Fibroblast of lung (primary cell): ENCODE measurements around the gene KCNN3. TPM values are rescaled to one million over a fixed set of nuclear protein-coding genes. Genes with fewer than 3 reads are reported as not detected.

ENCODE experiments used
- DNase-seq, 2 donors: peaks; one replicate each; pipeline versions ENCODE4 v3.0.0 to v3.0.0-alpha.2; 2010; ENCODE audit warnings: low read depth in 2 of 2
- H2AFZ ChIP-seq: 2 replicates; pipeline ENCODE4 v1.5.1; 2012; ENCODE audit warnings: low read length, control low read depth, inconsistent platforms
- H3K27ac ChIP-seq: 2 replicates; pipeline ENCODE4 v1.5.1; 2011; ENCODE audit warnings: low read length, control low read depth; ENCODE audit not compliant: insufficient read depth
- H3K27me3 ChIP-seq: 2 replicates; pipeline ENCODE4 v1.5.1; 2011; ENCODE audit warnings: mild to moderate bottlenecking, low read length; ENCODE audit not compliant: control insufficient read depth, insufficient read depth
- H3K36me3 ChIP-seq: 2 replicates; pipeline ENCODE4 v1.5.1; 2011; ENCODE audit warnings: low read length; ENCODE audit not compliant: control insufficient read depth, insufficient read depth
- H3K4me1 ChIP-seq: 2 replicates; pipeline ENCODE4 v1.5.1; 2011; ENCODE audit warnings: low read length; ENCODE audit not compliant: control insufficient read depth, insufficient read depth; ENCODE audit errors: extremely low read depth
- H3K4me2 ChIP-seq: 2 replicates; pipeline ENCODE4 v1.5.1; 2011; ENCODE audit warnings: low read length, control low read depth; ENCODE audit not compliant: insufficient read depth; ENCODE audit errors: extremely low read depth
- H3K4me3 ChIP-seq, 4 experiments: fragments of 200-600 bp in 1 of 4; sonication (generic) in 1 of 4; replicated peaks in 1 of 4; 2 replicates each; pipeline ENCODE4 v1.5.1; 2011 to 2016; ENCODE audit warnings: low read length in 4 of 4, low read depth in 3 of 4, mild to moderate bottlenecking in 3 of 4, control low read depth in 2 of 4, inconsistent platforms in 1 of 4, mixed read lengths in 1 of 4; ENCODE audit not compliant: insufficient read depth in 1 of 4; ENCODE audit errors: control extremely low read depth in 1 of 4
- H3K79me2 ChIP-seq: 2 replicates; pipeline ENCODE4 v1.5.1; 2012; ENCODE audit warnings: mild to moderate bottlenecking, low read length, inconsistent platforms; ENCODE audit not compliant: control insufficient read depth, insufficient read depth
- H3K9ac ChIP-seq: 2 replicates; pipeline ENCODE4 v1.5.1; 2011; ENCODE audit warnings: mild to moderate bottlenecking, low read length, control low read depth; ENCODE audit not compliant: insufficient read depth
- H3K9me3 ChIP-seq: 2 replicates; pipeline ENCODE4 v1.5.1; 2012; ENCODE audit warnings: low read depth, low read length; ENCODE audit not compliant: control insufficient read depth, insufficient read depth
- H4K20me1 ChIP-seq: 2 replicates; pipeline ENCODE4 v1.5.1; 2011; ENCODE audit warnings: low read length; ENCODE audit not compliant: control insufficient read depth, insufficient read depth; ENCODE audit errors: extremely low read depth
- EZH2 ChIP-seq: IDR thresholded peaks from 2 replicates; pipeline ENCODE4 v1.5.1; 2012; ENCODE audit warnings: low read length, control low read depth, mild to moderate bottlenecking; ENCODE audit errors: missing control alignments
- polyA plus RNA-seq, 2 donors: library from polyadenylated mRNA; depleted of rRNA in 1 of 2; stranded (reverse) in 1 of 2; unstranded in 1 of 2; fragments of >200 nt; gene quantifications; 2 replicates each; pipeline ENCODE4 v1.2.1, GENCODE V29; 2011 to 2012; ENCODE audit warnings: missing spikeins in 1 of 2
- total RNA-seq: library from RNA; depleted of rRNA; stranded (reverse); fragments of >200 nt; gene quantifications from 2 replicates; pipeline ENCODE4 v1.2.1, GENCODE V29; 2014
- TF ChIP-seq, protein P1 (sequence below), 2 donors: IDR thresholded peaks in 1 of 2; conservative IDR thresholded peaks in 1 of 2; 1 replicate in 1 of 2; 2 replicates in 1 of 2; pipeline ENCODE4 v1.5.1; 2011 to 2012; ENCODE audit warnings: low read length in 2 of 2, control low read depth in 1 of 2, inconsistent platforms in 1 of 2, low read depth in 1 of 2, mild to moderate bottlenecking in 1 of 2

Gene KCNN3
- total and polyA plus RNA-seq, 2 donors (not counting 1 experiment from before 2014, with no cell fraction given) = not detected

DNA sequence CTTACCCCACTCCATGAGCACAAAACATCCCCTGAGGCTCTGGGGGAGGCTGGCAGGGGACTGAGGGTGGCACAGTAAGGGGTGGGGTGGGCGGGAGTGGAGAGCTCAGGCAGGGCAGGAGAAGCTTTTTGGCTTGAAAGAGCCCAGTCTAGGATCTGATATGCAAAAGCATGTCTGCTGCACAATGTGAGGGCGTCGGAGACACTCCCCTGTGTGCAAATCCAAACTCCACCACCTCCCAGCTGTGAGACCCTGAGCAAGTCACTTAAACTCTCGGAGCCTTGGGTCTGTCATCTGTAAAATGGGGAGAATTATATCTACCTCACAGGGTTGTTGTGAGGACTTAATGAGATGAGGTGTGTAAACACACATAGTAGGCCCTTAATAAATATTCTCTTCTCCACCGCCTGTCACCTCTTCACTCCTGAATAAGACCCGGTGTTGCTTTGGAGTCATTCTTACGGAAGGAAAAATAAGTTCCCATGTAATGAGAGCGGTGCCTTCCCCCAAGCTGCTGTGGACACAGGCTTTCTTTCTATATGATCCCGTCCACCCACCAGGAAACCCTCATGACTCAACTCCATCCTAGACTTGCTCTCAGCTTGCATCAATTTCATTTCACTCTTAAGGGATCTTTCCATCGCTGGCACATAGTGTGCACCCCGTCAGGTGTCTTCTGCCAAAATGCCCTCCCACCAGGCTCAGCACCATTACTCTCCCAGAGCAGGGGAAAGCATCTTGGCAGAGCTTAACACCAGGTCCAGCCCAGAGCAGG is 12.5 kb downstream of the KCNN3 start:
- Histone ChIP-seq H3K4me3 (no peak overlapping the region), H3K27ac (no peak overlapping the region), H3K36me3 (no peaks in the 10 kb centered on the region), H4K20me1 (no peaks in the 10 kb centered on the region), H3K9ac (no peak overlapping the region), H3K9me3 (no peaks in the 10 kb centered on the region), H2AFZ (no peak overlapping the region), H3K27me3 (peaks cover 4% of the 10 kb centered on the region), H3K4me1 (no peaks in the 10 kb centered on the region), H3K4me2 (no peak overlapping the region), H3K79me2 (no peaks in the 10 kb centered on the region)
- no peak for TF ChIP-seq EZH2
- TF ChIP-seq, protein P1, sequence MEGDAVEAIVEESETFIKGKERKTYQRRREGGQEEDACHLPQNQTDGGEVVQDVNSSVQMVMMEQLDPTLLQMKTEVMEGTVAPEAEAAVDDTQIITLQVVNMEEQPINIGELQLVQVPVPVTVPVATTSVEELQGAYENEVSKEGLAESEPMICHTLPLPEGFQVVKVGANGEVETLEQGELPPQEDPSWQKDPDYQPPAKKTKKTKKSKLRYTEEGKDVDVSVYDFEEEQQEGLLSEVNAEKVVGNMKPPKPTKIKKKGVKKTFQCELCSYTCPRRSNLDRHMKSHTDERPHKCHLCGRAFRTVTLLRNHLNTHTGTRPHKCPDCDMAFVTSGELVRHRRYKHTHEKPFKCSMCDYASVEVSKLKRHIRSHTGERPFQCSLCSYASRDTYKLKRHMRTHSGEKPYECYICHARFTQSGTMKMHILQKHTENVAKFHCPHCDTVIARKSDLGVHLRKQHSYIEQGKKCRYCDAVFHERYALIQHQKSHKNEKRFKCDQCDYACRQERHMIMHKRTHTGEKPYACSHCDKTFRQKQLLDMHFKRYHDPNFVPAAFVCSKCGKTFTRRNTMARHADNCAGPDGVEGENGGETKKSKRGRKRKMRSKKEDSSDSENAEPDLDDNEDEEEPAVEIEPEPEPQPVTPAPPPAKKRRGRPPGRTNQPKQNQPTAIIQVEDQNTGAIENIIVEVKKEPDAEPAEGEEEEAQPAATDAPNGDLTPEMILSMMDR (conservative IDR thresholded peaks at IDR 0.05 in 1 of 2, IDR thresholded peaks at IDR 0.05 in 1 of 2; ENCODE audit: low read depth in 1 of 2, low read length in 2 of 2) = no peak
- no peak for DNase-seq

DNA sequence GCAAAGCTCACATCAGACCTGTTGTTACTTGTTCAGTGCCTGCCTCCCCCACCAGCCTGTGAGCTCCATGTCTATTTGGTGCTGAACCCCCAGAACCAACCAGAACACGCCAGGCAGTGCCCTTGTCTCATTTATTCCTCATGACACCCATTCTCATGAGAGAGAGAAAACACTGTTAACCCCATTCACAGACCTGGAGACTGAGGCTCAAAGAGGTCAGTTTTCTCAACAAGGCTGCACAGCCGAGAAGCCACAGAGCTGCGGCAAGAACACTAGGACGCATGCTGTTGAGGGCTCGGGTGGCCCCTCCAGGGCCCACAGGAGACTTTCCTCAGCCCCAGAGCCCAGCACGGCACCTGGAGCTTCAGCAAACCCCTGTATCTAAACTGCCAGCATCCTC is 13.1 kb downstream of the KCNN3 start:
- no peaks in the 10 kb centered on the region for H3K4me1 ChIP-seq
- no peak overlapping the region for H3K4me2 ChIP-seq
- H3K4me3 ChIP-seq = no peak overlapping the region
- H4K20me1 ChIP-seq = no peaks in the 10 kb centered on the region
- H3K27ac ChIP-seq = no peak overlapping the region
- no peak overlapping the region for H2AFZ ChIP-seq
- no peak overlapping the region for H3K9ac ChIP-seq
- H3K27me3 ChIP-seq = peaks cover 4% of the 10 kb centered on the region
- no peak for DNase-seq
- H3K79me2 ChIP-seq = no peaks in the 10 kb centered on the region
- TF ChIP-seq, protein P1 (conservative IDR thresholded peaks at IDR 0.05 in 1 of 2, IDR thresholded peaks at IDR 0.05 in 1 of 2; ENCODE audit: low read depth in 1 of 2, low read length in 2 of 2) = no peak
- no peak for TF ChIP-seq EZH2
- no peaks in the 10 kb centered on the region for H3K36me3 ChIP-seq
- no peaks in the 10 kb centered on the region for H3K9me3 ChIP-seq

DNA sequence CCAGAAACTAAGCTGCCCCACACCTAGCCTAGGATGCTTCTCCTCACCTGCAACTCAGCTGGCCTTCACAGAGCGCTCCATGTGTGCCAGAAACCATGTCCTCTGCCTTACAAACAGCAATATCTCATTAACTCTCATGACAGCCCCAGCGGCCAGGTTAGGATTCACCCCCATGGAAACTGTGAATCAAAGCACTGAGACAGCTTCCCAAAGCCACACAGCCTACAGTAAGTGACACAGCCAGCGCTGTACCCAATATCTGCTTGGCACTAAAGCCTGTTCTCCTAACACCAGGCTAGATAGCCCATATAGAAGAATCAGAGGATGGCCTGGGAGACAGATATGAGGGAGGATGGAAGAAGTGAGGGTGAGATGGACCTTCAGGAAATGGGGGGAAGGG is 13.5 kb downstream of the KCNN3 start:
- Histone ChIP-seq H2AFZ (no peak overlapping the region), H3K4me1 (no peaks in the 10 kb centered on the region), H3K36me3 (no peaks in the 10 kb centered on the region), H4K20me1 (no peaks in the 10 kb centered on the region), H3K9ac (no peak overlapping the region), H3K27ac (no peak overlapping the region), H3K4me3 (no peak overlapping the region), H3K27me3 (peaks cover 3% of the 10 kb centered on the region), H3K9me3 (no peaks in the 10 kb centered on the region), H3K79me2 (no peaks in the 10 kb centered on the region), H3K4me2 (no peak overlapping the region)
- no peak for DNase-seq
- no peak for TF ChIP-seq EZH2
- TF ChIP-seq, protein P1 (conservative IDR thresholded peaks at IDR 0.05 in 1 of 2, IDR thresholded peaks at IDR 0.05 in 1 of 2; ENCODE audit: low read depth in 1 of 2, low read length in 2 of 2) = no peak
